Ramos (cell line): ENCODE results near the gene CLBA1.

Source experiments
- in situ Hi-C: fragments of 300-500 bp; cut with MboI; formaldehyde crosslinking; loops from one replicate; pipeline ENCODE4 v1.14.3; 2022; ENCODE audit warnings: low sequenced_read_pairs; ENCODE audit not compliant: unreplicated experiment

Gene CLBA1

DNA sequence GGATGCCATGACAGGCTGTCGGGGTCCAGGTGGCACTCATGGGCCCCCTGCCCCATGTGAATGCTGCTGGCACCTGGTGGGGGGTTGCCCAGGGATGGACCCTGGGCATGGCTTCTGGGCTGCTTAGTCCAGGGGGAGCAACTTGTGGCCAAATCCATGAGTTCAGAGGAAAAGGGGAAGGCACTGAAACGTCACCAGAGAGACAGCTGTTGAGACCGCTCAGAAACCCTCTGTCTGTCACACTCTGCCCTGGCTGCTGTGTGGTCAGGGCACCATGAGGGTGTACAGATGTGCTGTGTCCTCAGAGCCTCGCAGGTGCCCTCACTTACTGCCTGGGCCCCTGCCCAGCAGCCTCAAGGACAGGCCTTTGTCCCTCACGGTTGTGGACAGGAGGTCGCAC lies 9.4 kb downstream of the CLBA1 start:
- in situ Hi-C loops = no loop called here

GRCh38 chr14:104996032-104996431 lies 10.4 kb downstream of the CLBA1 start:
- in situ Hi-C loops = no loop called here

- in situ Hi-C loops = no loop called here
Measured at GRCh38 chr14:104996483-104996882, 10.9 kb downstream of the CLBA1 start.

DNA sequence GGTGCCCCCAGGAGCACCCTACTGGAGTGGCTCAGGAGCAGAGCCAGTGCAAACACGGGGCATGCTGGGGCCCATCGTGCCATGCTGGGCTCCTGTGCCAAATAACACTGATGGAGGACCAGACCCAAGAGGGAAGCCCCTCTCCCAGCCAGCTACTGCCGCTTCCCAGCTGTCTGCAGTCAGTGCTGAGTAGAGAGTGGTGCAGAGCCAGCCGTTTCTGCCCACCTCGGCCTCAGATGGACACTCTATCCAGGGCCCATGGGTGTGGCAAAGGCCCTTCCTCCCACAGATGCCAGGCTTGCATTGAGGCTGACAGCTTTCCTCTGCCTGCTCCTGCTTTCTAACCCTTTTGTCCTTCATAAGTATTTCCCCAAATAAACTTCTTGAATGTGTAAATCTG lies 13.2 kb downstream of the CLBA1 start:
- in situ Hi-C loops = no loop called here

DNA sequence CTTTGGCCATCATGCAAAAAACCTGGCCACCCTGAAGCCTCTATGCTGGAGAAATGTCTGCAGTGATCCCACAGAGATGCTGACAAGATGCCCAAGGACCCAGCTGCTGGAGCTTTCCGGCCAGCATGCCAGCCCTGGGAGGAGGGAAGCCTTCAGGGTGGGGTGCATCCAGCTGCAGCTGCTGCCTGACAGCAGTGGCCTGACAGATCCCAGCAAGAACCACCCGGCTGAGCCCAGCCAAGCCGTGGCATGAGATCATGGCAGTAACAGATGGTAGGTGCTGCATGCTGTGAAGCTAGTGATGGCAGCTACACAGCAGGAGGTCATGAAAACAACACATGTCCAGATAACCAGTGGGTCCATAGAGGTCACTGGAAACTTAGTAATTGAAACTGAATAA lies 13.8 kb downstream of the CLBA1 start:
- in situ Hi-C loops = no loop called here

- in situ Hi-C loops = no loop called here
Measured at GRCh38 chr14:105005329-105005928, 19.8 kb downstream of the CLBA1 start.

- in situ Hi-C loops = no loop called here
Measured at GRCh38 chr14:105005929-105006830, 20.6 kb downstream of the CLBA1 start.

DNA sequence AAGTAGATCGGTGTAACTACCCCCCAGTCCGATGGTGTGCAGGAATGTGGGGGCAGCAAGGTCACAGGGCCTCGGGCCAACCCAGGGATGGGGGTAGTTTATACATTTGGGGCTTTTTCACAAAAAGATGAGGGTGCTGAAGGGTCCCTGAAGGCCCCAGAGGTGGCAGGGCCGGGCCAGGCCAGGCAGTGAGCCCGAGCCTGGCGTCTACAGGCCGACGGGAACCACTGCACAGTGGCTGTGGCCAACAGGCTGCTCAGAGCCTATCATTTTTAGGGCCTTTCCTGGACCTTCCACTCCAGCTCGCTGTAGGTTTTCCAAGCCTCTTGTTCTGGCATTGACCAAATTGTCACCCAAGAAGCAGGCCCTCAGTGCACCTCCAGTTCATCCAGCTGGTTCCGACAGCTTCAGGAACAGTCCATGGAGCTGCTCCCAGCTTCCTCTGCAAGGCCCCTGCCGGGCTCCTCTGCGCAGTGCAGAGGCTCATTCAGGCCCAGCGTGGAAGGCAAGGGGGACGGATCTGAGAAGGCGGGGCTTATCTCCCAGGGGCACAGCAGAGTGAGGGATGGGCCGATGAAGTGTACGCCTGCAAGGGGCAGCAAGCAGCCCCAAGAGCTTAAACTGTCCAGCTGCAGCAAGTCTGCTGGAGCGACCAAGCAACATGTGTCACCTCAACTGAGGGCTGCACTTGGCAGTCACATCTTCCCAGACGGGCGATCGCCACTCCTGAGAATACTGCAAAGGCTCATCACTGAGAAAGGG lies 21.4 kb downstream of the CLBA1 start:
- in situ Hi-C loops = no loop called here

- in situ Hi-C loops = no loop called here
Measured at GRCh38 chr14:105007593-105008264, 22.1 kb downstream of the CLBA1 start.

GRCh38 chr14:105010106-105010505 lies 24.5 kb downstream of the CLBA1 start:
- in situ Hi-C loops = no loop called here

GRCh38 chr14:105010891-105011291 lies 25.3 kb downstream of the CLBA1 start:
- in situ Hi-C loops = no loop called here

DNA sequence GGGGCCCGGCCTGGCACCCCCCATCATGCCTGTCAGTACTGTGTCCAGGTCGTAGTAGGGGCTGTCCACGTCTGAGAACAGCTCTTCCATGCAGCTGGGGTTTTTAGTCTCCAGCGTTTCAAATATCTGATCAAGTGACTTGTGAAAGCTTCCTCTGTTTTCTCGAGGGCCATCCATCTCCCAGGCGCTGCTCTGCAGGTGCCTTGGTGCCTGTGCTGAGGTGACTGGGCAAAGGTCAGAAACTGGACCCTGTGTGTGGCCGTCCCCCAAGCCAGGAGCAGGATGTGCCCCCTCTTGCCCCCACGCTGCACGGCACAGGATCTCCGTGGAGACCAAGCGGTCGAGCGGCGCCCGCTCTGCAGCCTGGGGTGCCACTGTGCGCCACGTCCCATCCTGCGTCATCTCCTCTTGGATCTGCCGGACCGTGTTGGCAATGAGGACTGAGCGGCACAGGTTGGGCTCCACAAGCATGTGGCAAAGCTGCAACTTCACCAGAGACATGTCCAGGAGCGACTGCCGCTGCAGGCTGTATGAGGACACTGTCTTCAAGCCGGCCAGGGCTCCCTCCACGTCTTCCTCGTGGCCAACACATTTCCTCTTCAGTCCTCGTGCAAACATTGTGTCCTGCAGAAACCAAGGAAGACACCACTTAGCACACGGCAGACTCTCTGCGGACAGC lies 25.9 kb downstream of the CLBA1 start:
- in situ Hi-C loops = no loop called here

DNA sequence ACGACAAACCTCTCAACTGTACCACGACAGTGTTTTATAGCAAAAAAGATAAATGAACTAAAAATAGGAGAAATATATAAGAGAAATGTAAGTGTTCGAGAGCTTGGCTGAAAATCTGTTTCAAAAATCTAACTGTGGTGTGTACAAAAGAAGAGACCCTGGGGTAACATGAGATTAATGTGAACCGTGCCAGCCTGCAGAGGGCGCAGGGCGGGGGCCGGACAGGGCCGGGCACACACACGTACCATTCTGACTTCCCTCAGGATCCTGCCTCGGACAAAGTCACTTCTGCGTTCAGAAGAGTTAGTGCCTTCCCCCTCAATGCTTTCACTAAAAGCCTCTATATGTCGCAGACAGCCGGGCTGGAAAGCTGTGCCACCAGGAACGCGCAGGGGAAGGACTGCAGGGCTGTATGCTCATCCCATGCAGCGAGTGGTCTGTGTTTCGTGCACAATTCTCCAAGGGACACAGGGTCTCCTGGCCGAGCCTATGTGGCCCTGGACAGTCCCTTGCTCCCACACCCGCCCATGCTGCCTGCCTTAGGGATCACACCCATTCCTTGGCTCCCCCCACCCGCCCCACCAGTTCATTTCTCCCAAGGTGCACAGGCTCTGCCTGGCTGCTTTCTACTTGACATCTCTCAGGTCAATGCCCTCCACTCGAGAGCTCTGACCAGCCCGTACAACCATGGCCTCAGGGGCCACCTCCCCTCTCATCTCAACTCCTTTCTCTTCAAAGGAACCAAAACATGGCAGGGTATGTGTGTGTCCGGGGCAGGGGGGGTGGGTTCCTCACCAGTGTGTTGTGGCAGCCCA lies 26.8 kb downstream of the CLBA1 start:
- in situ Hi-C loops = no loop called here

DNA sequence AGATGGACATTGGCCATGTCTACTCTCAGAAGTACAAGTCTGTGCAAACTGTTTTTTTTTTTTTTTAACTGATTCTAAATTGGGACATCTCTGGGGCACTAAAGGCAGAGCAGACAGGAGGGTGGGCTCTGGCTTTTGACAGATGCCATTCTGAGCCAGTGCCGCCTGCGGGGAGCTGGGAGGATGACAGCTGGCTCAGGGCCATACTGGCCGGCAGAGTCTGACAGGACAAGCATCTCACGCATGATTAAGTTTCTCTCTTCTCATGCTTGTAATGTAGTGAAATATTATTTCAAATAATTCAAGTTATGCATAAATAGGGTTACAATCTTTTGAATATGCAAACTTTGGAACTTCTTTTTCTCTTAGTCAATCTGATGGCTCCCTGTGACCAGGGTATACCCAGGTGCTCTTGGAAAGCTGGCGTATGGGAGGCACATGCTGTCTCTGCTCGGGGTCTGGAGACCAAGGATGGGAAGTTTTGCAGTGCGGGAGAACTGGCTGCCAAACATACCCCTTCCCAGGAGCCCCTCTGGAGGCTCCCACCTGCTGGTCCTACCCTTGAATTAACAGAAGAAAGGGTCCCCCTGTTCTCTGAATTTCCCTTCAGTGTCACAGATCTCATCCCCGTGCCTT lies 27.7 kb downstream of the CLBA1 start:
- in situ Hi-C loops = no loop called here

- in situ Hi-C loops = no loop called here
Measured at GRCh38 chr14:105014032-105014431, 28.4 kb downstream of the CLBA1 start.

DNA sequence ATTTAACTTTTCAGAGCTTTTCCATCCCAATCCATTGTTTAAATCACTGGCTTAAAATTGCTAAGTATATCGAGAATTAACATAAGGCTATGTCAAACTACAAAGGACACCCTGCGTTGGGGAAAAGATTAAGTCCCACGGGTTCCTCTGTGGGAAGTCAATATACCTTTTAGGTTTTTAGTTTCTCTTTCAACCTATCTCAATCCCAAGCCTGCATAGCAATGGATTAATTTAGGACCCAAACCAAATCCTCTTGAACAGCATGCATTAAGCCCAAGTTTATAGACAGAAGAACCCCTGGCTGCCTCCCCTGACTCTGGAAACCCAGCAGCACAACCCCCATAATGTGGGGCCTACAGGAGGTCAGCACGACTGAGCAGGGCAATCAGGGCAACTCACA lies 29.0 kb downstream of the CLBA1 start:
- in situ Hi-C loops = no loop called here

- in situ Hi-C loops = no loop called here
Measured at GRCh38 chr14:105015242-105015641, 29.7 kb downstream of the CLBA1 start.

- in situ Hi-C loops = no loop called here
Measured at GRCh38 chr14:105015905-105016304, 30.3 kb downstream of the CLBA1 start.

DNA sequence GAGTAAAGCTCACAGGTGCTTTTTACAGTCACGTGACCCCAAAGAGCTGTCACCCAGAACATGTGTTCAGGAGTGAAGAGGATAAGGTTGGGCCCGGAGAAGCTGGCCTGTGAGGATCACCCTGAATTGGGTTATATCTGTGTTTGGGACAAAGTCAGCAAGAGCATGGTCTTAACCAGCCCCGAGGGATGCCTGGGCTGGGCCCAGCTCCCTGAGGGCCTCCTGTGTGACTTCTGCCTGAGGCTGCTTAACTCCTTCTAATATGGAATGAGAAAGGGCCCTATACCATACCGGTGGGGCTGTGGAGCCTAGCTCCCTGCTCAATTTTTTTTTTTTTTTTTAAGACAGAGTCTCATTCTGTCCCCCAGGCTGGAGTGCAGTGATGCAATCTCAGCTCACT lies 32.8 kb downstream of the CLBA1 start:
- in situ Hi-C loops = no loop called here
